ENCODE measurements around the gene KIF13A.
A peak's percentile ranks its signal among the peaks of the same experiment; 100 is the strongest.
"Not testable (repeated sequence)": the region's sequence is repeated elsewhere in the genome, so short reads cannot be mapped to it uniquely, and the experiment has no call there.

KIF13A gene

DNA sequence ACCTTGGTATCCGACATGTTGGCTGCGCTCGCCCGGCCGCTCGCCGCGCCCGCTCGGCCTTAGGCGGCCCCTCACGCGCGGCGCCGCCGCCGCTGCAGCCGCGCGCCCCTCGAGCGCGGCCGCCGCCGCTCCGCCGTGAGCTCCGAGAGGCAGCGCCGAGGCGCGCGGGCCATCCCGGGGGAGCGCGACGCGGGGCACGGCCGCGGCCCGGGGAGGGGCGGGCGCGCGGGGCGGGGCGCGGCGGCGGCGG is at the start of gene KIF13A:
Gene KIF13A (minus strand): TSS at position 189 of the 250 bp plus-strand sequence. CDS start 172 bp downstream, at position 17.
- Mint-ChIP-seq H3K4me3 (peak within 1 kb of the TSS; percentile 90), H3K27me3 (peaks cover 46% of the 10 kb centered on the region), H3K27ac (no peak within 1 kb of the TSS)

DNA sequence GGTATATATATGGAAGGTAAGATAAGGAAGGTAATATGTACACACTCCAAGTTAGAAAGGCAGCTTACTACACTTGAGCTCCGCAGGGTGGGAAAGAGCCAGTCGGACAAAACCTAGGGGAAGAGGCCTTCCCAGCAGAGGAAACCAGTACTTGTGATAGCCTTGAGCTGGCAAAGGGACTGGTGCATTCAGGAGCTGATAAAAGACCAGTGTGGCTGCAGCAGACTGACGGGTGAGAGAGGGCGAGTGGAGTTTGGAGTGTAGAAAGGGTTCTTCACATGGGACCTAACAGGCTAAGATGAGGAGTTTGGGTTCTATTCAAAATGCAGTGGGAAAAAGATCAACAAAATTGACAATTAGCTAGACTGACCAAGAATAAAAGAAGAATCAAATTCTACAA is 49.3 kb upstream of the KIF13A start:
- Mint-ChIP-seq H3K4me1 (no peaks in the 10 kb centered on the region), H3K27ac (no peak overlapping the region), H3K27me3 (peaks cover 4% of the 10 kb centered on the region), H3K9me3 (no peaks in the 10 kb centered on the region), H3K4me3 (no peak overlapping the region), H3K36me3 (no peaks in the 10 kb centered on the region)

More for the DNA sequence above, at the start of gene KIF13A:
- Mint-ChIP-seq H3K9me3 (no peaks in the 10 kb centered on the region), H3K4me1 (peaks cover 7% of the 10 kb centered on the region), H3K36me3 (no peaks in the 10 kb centered on the region)

DNA sequence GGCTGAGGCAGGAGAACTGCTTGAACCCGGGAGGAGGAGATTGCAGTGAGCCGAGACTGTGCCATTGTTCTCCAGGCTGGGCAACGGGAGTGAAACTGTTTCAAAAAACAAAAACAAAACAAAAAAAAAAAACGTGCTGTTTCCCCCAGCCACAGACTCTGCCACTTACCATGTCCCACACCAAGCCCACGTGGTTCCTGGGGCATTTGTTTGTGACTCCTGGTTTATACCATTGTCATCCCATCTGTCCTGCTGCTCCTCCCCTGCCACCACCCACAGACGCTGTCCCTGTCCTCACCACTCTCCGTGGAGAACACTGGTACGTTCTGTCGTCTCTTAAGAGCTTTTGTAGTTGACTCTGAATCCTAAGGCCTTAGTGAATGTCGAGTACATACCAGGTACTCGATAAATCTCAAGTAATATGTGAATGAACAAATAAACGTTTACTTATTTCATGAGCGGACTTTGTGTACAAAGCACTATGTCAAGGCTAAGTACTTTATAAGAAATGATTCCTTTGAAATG is 48.0 kb upstream of the KIF13A start:
- no peaks in the 10 kb centered on the region for H3K4me1 Mint-ChIP-seq
- no peak overlapping the region for H3K27ac Mint-ChIP-seq
- H3K4me3 Mint-ChIP-seq, result no peak overlapping the region
- H3K9me3 Mint-ChIP-seq, result no peaks in the 10 kb centered on the region
- no peaks in the 10 kb centered on the region for H3K36me3 Mint-ChIP-seq
- H3K27me3 Mint-ChIP-seq, result peaks cover 7% of the 10 kb centered on the region

DNA sequence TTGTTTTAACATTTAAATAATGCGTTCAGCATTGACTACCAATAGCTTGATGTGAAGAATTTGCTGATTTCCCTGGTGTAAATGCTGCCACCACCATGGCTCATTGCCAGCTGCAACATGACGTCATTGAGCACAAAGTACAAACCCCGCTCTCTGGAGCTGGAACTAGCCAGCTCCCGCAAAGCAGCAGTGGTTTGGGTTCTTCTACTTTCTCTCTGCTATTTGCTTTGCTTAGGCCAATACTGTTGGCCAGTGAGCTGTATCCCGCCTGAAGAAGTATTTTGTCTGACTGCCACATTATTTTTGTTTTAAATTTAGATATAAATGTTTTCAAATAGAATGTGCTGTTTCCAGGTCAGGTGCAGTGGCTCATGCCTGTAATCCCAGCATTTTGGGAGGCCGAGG is 47.4 kb upstream of the KIF13A start:
- no peaks in the 10 kb centered on the region for H3K36me3 Mint-ChIP-seq
- H3K4me1 Mint-ChIP-seq, result no peaks in the 10 kb centered on the region
- H3K4me3 Mint-ChIP-seq, result no peak overlapping the region
- no peak overlapping the region for H3K27ac Mint-ChIP-seq
- H3K9me3 Mint-ChIP-seq, result no peaks in the 10 kb centered on the region
- H3K27me3 Mint-ChIP-seq, result peaks cover 7% of the 10 kb centered on the region

DNA sequence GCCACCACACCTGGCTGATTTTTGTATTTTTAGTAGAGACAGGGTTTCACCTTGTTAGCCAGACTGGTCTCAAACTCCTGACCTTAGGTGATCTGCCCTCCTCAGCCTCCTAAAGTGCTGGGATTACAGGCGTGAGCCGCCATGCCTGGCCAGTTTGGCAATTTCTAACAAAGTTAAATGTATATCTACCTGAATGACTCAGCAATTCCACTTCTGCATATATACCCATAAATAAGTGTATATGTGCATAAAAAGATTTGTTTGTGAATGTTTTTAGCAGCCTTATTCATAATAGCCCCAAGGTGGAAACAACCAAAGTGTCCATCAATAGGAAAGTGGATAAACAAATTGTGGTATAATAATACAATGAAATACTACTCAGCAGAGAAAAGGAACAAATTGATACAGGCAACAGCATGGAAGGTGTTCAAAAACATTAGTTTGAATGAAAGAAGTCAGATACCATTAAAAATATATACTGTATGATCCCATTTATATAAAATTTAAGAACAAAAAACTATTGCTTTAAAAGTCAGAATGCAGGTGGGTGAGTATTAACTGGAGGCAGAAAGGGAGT is 44.3 kb upstream of the KIF13A start:
- Mint-ChIP-seq H3K4me3 (no peak overlapping the region), H3K27me3 (peaks cover 7% of the 10 kb centered on the region), H3K9me3 (no peaks in the 10 kb centered on the region), H3K4me1 (no peaks in the 10 kb centered on the region), H3K36me3 (no peaks in the 10 kb centered on the region), H3K27ac (no peak overlapping the region)

DNA sequence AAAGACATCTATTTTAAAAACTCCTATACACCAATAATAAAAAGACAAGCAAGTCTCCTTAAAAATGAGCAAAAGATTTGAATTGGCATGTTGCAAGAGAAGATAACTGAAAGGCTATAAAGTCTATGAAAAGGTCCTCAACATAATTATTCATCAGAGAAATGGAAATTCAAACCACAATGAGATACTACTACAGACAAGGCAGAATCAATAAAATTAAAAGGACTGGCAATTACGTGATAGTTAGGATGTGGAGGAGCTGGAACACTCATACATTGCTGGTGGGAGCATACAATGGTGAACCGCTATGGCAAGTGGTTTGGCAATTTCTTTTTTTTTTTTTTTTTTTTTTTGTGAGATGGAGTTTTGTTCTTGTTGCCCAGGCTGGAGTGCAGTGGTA is 43.8 kb upstream of the KIF13A start:
- no peak overlapping the region for H3K4me3 Mint-ChIP-seq
- peaks cover 7% of the 10 kb centered on the region for H3K27me3 Mint-ChIP-seq
- no peak overlapping the region for H3K27ac Mint-ChIP-seq
- no peaks in the 10 kb centered on the region for H3K4me1 Mint-ChIP-seq
- H3K9me3 Mint-ChIP-seq, result no peaks in the 10 kb centered on the region
- H3K36me3 Mint-ChIP-seq, result no peaks in the 10 kb centered on the region

DNA sequence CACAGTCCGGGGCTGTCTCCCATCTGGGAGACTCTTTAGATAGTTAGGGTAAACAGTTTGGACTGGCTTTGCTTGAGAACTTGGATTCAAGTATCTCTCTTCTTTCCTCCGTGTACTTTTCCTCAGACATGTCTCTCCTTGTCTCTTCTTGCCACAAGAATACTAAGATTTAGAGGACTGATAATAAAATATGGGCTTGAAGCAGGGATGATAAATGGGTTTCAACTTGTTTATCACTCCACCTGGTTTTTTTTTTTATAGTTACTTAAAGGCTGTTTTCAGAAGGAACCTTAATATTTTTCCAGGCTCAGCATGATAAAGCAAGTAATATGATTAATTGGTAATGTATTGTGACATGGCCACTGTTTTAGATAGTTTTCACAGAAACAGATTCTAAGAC is 40.9 kb upstream of the KIF13A start:
- no peak overlapping the region for H3K27ac Mint-ChIP-seq
- no peaks in the 10 kb centered on the region for H3K4me1 Mint-ChIP-seq
- H3K27me3 Mint-ChIP-seq, result peaks cover 7% of the 10 kb centered on the region
- H3K4me3 Mint-ChIP-seq, result no peak overlapping the region
- no peaks in the 10 kb centered on the region for H3K36me3 Mint-ChIP-seq
- H3K9me3 Mint-ChIP-seq, result no peaks in the 10 kb centered on the region

DNA sequence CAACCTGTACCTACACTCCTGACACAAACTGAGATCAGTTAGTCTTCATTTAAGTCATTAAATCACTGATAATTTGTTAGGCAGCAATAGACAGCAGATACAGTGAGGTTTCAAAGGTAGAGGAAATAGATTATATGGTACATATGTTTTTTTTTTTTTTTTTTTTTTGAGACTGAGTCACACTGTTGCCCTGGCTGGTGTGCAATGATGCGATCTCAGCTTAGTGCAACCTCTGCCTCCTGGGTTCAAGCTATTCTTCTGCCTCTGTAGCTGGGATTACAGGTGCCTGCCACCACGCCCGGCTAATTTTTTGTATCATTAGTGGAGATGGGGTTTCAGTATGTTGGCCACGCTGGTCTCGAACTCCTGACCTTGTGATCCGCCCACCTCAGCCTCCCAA is 38.2 kb upstream of the KIF13A start:
- Mint-ChIP-seq H3K9me3 (no peaks in the 10 kb centered on the region), H3K27ac (no peak overlapping the region), H3K36me3 (no peaks in the 10 kb centered on the region), H3K4me3 (no peak overlapping the region), H3K27me3 (no peaks in the 10 kb centered on the region), H3K4me1 (no peaks in the 10 kb centered on the region)

DNA sequence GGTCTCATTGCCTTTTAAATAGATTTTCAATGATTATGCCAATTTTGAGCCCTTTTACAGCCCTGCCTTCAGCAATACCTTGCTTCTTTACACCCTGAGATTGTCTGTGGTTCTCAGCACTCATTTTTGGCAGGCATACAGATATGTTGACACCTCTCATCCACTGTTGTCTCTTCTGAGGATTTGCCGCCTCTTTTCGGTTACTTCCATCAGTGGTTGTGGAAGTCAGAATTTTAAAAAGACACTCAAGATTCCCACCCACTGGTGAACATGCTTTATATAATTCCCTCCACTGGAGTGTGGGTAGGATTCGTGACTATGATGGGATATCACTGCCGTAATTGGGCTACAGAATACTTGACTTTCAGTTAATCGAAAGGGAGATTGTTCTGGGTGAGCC is 37.4 kb upstream of the KIF13A start:
- H3K4me3 Mint-ChIP-seq, result no peak overlapping the region
- no peaks in the 10 kb centered on the region for H3K4me1 Mint-ChIP-seq
- H3K27ac Mint-ChIP-seq, result no peak overlapping the region
- H3K36me3 Mint-ChIP-seq, result no peaks in the 10 kb centered on the region
- H3K27me3 Mint-ChIP-seq, result no peaks in the 10 kb centered on the region
- no peaks in the 10 kb centered on the region for H3K9me3 Mint-ChIP-seq

DNA sequence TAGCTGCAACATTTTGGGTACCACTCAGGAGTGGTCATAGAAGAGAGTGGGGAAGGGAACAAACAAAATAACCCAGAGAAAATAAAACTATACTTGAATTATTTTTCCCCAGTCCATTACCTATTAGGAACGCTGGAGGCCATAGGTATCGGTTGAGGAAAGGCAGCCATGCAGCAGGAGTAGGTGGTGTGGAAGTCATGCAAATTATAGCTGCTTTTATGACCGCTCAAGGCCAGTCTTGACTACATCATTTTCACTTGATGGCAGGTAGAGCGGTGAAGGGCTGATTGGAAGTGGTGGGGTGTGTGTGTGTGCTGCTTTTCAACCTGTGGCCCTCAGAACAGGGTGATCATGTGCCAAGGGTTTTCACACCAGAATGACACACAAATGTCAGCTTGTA is 36.5 kb upstream of the KIF13A start:
- H3K9me3 Mint-ChIP-seq, result no peaks in the 10 kb centered on the region
- no peak overlapping the region for H3K27ac Mint-ChIP-seq
- no peaks in the 10 kb centered on the region for H3K4me1 Mint-ChIP-seq
- no peak overlapping the region for H3K4me3 Mint-ChIP-seq
- no peaks in the 10 kb centered on the region for H3K27me3 Mint-ChIP-seq
- H3K36me3 Mint-ChIP-seq, result no peaks in the 10 kb centered on the region

DNA sequence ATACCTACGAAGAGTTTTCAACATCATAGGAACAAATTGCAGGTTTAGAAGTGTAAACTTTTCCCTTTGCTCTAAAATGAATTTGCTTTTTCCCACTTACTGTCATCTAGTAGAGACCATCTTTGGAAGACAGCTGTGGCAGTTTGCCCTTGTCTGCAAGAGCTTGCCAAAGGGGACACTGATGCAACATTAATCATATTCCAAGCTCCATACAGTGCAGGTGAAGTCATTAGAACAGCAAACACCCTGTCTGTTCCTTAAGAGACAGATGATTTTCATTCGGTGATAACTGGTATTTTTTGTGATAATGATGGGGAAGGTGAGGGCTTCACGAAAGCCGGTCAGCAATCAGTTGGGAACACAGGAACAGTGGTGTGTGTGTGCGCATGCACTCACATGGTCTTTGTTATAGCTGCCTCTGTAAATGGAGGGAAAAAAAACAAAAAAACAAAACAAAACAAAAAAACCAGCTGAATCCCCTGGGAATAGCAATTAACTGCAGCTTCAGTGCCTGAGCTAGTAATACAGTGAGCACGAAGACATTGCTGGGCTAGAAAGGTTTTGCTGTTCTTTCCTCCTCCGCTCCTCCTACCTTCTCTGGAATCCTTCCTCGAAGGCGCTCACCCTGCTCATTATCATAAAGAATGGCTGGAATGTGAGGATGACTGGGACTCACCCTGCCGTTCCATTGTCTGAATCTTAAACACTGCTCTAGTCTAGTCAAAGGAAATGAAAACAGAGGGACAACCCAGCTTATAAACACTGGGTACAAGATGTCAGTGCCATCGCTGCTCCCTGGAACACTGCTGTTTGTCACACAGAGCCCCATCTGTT is 35.2 kb upstream of the KIF13A start:
- H3K36me3 Mint-ChIP-seq, result no peaks in the 10 kb centered on the region
- H3K4me1 Mint-ChIP-seq, result no peaks in the 10 kb centered on the region
- H3K27me3 Mint-ChIP-seq, result no peaks in the 10 kb centered on the region
- no peaks in the 10 kb centered on the region for H3K9me3 Mint-ChIP-seq
- no peak overlapping the region for H3K27ac Mint-ChIP-seq
- no peak overlapping the region for H3K4me3 Mint-ChIP-seq

DNA sequence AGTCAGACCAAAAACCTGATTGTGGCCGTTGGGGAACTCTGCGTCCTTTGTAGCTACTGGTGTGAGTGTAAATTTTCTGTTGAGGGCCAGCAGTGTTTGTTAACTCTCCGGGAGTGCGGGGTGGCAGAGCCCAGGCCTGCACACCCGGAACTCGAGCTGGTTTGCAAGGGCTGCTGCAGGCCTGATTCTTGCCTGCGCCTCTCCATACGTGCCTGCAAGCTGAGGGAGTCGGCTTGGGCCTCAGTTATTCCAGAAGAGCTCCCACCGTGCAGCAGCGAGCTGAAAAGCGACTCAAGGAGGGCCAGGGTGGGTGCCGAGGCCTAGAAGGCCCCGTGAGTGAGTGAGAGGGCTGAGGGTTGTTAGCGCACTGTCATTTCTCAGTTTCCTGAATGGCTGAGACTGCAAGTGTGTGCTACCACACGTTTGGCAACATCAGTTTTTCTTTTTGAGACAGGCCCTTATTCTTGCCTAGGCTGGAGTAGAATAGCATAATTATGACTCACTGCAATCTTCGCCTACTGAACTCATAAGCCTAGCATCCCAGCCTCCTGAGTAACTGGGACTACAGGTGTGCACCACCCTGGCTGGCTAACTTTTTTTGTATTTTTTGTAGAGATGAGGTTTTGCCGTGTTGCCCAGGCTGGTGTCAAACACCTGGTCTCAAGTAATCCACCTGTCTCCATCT is 33.9 kb upstream of the KIF13A start:
- no peaks in the 10 kb centered on the region for H3K27me3 Mint-ChIP-seq
- no peak overlapping the region for H3K27ac Mint-ChIP-seq
- no peak overlapping the region for H3K4me3 Mint-ChIP-seq
- no peaks in the 10 kb centered on the region for H3K4me1 Mint-ChIP-seq
- H3K36me3 Mint-ChIP-seq, result no peaks in the 10 kb centered on the region
- no peaks in the 10 kb centered on the region for H3K9me3 Mint-ChIP-seq

DNA sequence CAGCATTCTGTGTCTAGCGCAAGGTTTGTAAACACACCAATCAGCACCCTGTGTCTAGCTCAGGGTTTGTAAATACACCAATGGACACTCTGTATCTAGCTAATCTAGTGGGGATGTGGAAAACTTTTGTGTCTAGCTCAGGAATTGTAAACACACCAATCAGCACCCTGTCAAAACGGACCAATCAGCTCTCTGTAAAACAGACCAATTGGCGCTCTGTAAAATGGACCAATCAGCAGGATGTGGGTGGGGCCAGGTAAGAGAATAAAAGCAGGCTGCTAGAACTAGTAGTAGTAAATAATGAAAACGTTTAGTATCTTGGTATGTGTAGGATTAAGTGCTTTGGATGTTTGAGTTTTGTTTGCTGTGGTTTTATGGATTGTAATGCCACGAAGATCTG is 33.1 kb upstream of the KIF13A start:
- not testable (repeated sequence) for H3K27ac Mint-ChIP-seq, H3K9me3 Mint-ChIP-seq, H3K36me3 Mint-ChIP-seq, H3K27me3 Mint-ChIP-seq, H3K4me3 Mint-ChIP-seq, H3K4me1 Mint-ChIP-seq

DNA sequence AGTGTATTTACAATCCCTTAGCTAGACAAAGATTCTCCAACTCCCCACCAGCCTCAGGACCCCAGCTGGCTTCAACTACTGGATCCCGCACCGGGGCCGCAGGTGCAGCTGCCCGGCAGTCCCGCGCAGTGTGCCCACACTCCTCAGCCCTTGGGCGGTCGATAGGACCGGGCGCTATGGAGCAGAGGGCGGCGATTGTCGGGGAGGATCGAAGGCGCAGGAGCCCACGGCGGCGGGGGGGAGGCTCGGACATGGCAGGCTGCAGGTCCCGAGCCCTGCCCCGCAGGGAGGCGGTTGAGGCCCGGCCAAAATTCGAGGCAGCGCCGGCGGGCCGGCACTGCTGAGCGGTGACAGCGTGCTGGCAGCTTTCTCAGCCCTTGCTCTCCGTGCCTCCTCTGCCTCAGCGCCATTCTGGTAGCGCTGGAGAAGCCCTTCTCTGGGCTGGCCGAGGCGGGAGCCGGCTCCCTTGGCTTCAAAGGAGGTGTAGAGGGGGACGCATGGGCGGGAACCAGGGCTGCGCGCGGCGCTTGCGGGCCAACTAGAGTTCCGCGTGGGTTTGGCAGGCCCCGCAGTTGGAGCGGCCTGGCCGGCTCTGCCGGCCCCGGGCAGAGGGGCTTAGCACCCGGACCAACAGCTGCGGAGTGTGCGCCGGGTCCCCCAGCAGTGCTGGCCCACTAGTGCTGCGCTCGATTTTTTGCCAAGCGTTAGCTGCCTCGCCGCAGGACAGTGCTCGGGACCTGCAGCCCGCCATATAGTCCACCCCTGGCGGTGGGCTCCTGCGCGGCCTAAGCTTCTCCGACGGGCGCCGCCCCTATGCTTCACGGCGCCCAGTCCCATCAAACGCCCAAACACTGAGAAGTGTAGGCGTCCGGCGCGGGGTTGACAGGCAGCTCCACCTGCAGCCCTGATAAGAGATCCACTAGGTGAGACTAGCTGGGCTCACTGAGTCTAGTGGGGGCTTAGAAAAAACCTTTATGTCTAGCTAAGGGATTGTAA is 32.4 kb upstream of the KIF13A start:
- no peak overlapping the region for H3K4me3 Mint-ChIP-seq
- H3K4me1 Mint-ChIP-seq, result no peaks in the 10 kb centered on the region
- no peak overlapping the region for H3K27ac Mint-ChIP-seq
- H3K9me3 Mint-ChIP-seq, result no peaks in the 10 kb centered on the region
- H3K27me3 Mint-ChIP-seq, result no peaks in the 10 kb centered on the region
- H3K36me3 Mint-ChIP-seq, result no peaks in the 10 kb centered on the region

DNA sequence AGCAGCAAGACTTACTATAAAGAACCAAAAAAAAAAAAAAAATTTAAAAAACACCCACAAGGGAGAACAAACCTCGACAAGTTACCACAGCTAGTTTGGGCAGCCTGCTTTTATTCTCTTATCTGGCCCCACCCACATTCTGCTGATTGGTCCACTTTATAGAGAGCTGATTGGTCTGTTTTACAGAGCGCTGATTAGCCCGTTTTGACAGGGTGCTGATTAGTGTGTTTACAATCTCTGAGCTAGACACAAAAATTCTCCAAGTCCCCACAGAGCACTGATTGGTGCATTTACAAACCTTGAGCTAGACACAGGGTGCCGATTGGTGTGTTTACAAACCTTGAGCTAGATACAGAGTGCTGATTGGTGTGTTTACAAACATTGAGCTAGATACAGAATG is 31.7 kb upstream of the KIF13A start:
- not testable (repeated sequence) for H3K36me3 Mint-ChIP-seq, H3K9me3 Mint-ChIP-seq, H3K27me3 Mint-ChIP-seq, H3K4me1 Mint-ChIP-seq, H3K27ac Mint-ChIP-seq, H3K4me3 Mint-ChIP-seq
